Erythroblast (primary cell): ENCODE data around the gene DNASE1L1.
A peak's percentile ranks its signal among the peaks of the same experiment; 100 is the strongest.

Source experiments
- DNase-seq, 2 experiments: peaks; one replicate each; lab custom pipeline; 2025; lab: John Stamatoyannopoulos, UW
- GATA1 ChIP-seq: IDR thresholded peaks from 2 replicates; pipeline ENCODE4 v1.6.1; 2011; ENCODE audit warnings: low read depth, mild to moderate bottlenecking, control low read depth, low read length, moderate library complexity
- POLR2A ChIP-seq: IDR thresholded peaks from 2 replicates; pipeline ENCODE4 v1.6.1; 2011; ENCODE audit warnings: mild to moderate bottlenecking, low read length

The DNASE1L1 gene

DNA sequence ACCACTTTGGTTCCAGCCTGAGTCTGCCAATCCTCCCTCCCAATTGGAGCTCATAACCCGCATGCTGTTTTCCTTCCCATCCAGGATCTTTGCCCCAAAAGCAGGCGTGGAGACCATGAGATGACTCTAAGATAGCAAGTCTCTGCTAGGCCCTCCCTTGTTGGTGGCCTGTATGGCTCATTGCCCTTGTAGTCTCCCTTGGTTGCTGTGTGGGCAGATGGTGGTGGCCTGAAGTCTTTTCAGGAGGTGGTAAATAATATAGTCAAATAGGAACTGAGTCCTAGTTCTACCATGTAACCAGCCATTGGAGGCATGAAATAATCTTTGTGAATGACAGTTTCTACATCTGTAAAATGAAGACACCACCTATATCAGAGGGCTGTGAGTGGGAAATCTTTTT, 20.7 kb upstream of the DNASE1L1 start:
- DNase-seq: no peak
- TF ChIP-seq GATA1 (no peak), POLR2A (no peak)

DNA sequence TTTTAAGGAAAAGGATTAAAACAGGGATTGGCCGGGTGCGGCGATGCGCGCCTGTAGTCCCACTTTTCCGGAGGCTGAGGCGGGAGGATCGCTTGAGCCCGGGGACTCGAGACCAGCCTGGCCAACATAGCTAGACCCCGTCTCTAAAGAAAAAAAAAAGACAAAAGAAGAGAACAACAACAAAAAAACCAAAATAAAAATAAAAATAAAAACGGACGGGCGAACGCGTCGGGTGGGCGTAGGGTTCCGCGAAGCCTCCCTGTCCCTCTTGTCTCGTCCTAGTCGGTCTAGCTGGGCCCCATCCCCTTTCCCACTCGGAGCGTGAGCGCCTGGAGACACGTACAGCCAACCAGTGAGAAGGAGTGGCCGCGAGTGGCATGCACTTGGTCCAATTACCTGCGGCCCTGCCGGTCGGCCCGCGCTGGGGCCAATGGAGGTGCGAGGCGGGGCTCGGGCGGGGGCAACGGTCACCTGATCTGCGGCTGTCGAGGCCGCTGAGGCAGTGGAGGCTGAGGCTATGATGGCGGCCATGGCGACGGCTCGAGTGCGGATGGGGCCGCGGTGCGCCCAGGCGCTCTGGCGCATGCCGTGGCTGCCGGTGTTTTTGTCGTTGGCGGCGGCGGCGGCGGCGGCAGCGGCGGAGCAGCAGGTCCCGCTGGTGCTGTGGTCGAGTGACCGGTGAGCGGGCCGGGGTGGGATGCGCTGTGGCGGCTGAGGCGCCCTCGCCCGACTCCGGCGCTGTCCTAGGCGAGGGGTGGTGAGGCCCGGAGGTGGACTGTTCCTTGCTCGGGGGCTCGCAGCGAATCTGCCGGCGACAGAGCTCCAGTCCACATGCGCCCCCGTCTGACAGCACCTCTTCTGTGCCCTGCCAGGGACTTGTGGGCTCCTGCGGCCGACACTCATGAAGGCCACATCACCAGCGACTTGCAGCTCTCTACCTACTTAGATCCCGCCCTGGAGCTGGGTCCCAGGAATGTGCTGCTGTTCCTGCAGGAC, 19.4 kb upstream of the DNASE1L1 start, which contains the start of gene ATP6AP1:
ATP6AP1 (plus strand) TSS at position 502 of the 996 bp plus-strand sequence; CDS start at position 518, 16 bp downstream.
- TF ChIP-seq POLR2A: peak; percentile 72
- no peak for TF ChIP-seq GATA1
- DNase-seq: peak; percentile 94

GRCh38 chrX:154426916-154427770, 18.1 kb upstream of the DNASE1L1 start:
- TF ChIP-seq POLR2A (no peak), GATA1 (no peak)
- no peak for DNase-seq

GRCh38 chrX:154420402-154420756, 11.3 kb upstream of the DNASE1L1 start:
- no peak for DNase-seq
- TF ChIP-seq GATA1 (no peak), POLR2A (no peak)

- no peak for TF ChIP-seq POLR2A
- no peak for TF ChIP-seq GATA1
These were observed 10.8 kb upstream of the DNASE1L1 start for GRCh38 chrX:154419688-154420401.

GRCh38 chrX:154419189-154419588, 10.1 kb upstream of the DNASE1L1 start:
- DNase-seq: no peak
- TF ChIP-seq POLR2A (no peak), GATA1 (no peak)

More at GRCh38 chrX:154419688-154420401, 10.8 kb upstream of the DNASE1L1 start:
- DNase-seq: no peak

DNA sequence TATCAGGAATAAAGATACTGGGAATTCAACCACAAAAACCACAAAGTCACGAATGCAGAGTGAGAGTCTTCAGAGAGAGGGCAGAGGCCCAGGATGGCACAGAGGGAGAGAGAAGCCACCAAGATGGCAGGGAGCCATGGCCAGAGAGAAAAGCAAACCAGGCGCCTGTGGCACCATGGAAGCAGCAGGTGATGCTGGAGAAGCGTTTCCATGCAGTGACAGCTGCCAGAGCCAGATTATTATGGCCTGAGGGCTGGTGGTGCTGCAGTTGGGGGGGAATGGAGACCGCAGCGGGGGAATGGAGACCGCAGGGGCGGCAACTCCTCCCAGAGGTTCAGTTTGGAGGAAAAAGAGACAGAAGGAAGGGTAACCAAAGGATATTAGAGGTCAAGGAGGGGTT, 8.1 kb upstream of the DNASE1L1 start:
- no peak for DNase-seq
- TF ChIP-seq POLR2A (no peak), GATA1 (no peak)

DNA sequence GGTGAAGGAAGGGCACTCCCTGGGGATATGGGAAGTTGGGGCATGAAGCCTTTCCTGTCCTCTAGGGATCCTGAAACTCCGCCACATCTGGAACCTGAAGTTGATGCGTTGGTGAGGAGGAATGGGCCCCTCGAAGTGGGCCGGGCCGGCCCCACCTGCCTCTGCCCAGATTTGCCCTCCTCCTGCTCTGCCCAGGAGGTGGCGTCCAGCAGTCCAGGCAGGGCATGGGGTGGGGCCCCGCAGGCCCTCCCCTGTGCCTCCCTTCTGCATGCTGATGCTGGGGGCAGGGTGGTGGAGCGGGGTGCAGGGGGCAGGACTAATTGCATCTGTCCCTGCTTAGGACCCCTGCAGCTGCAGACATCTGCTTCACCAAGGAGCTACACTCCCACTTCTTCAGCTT, 4.1 kb upstream of the DNASE1L1 start:
- DNase-seq: no peak
- no peak for TF ChIP-seq GATA1
- no peak for TF ChIP-seq POLR2A

- TF ChIP-seq POLR2A (no peak), GATA1 (no peak)
- DNase-seq: no peak
These were observed 3.4 kb upstream of the DNASE1L1 start for GRCh38 chrX:154412468-154412867.

- DNase-seq: peak; percentile 66 to 72
- no peak for TF ChIP-seq POLR2A
- no peak for TF ChIP-seq GATA1
These were observed 2.9 kb upstream of the DNASE1L1 start for GRCh38 chrX:154411981-154412340.

GRCh38 chrX:154408659-154409221, 314 bp downstream of the DNASE1L1 start:
- TF ChIP-seq POLR2A (peak; percentile 31), GATA1 (no peak)
- no peak for DNase-seq

DNA sequence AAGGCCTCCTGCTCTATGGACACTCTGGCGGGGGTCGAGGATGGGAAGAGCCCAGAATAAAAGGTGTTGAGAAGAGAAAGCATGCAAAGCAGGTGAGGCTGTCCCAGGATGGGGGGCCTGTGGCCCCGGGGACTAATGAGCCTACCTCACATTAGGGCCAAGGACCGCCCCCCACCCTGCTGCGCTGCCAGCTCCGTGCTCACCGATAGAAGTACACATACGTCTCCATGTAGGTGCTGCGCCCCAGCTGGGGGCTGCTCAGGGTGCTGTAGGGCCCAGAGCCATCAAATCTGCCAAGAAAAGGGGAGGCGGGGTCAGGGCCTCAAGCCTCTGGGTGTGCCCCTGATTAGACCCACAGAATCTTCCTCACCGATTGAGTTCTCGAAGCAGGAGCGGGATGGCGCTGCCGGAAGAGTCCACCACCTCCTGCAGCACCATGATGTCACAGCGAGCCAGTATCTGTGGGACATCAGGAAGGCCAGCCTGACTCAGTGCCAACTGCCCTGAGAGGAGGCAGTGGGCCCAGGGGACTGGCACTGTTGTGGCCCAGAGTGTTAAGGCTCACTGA, 4.3 kb downstream of the DNASE1L1 start:
- no peak for DNase-seq
- TF ChIP-seq POLR2A: no peak

DNA sequence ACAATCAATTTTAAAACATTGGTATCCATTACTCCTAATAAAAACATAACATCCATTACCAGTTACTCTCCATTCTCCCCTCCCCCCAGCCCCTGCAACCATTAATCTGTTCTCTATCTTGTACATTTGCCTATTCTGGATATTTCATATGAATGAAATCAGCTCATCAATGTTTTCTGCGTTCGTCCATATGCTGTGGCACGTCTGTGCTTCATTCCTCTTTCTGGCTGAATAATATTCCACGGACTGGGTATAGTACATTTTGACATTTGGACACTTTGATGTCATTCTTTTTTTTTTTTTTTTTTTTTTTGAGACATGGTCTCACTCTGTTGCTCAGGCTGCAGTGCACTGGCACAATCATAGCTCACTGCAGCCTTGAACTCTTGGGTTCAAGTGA, 5.2 kb downstream of the DNASE1L1 start:
- no peak for DNase-seq
- TF ChIP-seq POLR2A (no peak), GATA1 (no peak)
